Right hindlimb (tissue), 1 donor: ENCODE measurements around the gene CFAP77.

Experiments
- DNase-seq: peaks from one replicate; pipeline ENCODE4 v3.0.0-alpha.2; 2018

Gene CFAP77

DNA sequence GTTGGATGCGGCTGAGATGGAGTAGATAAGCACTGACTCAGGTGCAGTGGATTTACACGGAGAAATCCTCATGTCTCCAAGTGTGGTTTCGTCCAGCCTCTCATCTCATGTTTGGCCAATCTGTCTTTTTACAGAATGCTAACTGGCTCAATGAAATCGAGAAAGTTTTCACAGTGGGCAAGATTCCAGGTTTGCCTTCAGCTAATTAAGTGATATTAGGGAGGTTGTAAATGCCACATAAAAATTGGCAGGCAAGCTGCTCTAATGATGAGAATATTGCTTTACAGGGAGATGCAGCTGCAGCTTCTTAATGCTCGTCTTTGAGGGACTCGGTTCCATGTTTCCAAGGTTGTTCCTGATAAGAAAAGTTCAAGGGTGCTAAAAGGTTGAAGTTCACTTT, 196.1 kb downstream of the CFAP77 start:
- no peak for DNase-seq

DNA sequence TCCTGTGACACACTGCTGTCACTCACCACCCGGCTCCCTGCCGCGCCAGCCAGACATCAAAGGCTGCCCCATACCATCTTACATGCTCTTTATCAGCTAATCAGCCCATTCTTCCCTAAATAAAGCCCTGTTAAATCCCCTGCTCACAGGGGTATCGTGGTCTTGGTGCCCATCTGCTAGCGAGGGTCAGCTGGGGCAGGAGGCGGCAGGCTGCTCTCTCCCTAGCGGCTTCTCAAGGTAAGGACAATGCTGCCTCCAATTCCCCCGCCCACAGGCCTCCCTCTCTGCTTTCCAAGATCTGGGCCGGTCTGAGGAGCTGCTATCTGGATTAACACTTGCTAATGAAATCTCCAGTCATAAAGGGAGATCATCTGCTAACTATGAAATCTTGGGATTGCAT, 199.2 kb downstream of the CFAP77 start:
- DNase-seq, result no peak

DNA sequence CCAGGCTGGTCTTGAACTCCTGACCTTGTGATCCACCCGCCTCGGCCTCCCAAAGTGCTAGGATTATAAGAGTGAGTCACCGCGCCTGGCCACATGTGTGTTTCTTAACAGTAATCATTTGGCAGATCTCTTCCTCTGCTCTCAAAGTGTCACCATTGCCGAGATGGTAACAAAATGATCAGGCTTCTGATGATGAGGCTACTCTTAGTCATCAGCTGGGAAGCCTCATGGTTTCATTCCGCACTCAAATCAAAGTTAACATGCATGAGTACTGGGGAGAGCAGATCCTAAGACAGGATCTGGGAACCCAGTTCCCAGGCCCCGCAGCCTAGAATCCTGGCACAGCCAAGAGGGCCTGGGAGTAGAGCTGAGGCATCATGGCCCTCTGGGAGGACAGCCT, 199.8 kb downstream of the CFAP77 start:
- no peak for DNase-seq

DNA sequence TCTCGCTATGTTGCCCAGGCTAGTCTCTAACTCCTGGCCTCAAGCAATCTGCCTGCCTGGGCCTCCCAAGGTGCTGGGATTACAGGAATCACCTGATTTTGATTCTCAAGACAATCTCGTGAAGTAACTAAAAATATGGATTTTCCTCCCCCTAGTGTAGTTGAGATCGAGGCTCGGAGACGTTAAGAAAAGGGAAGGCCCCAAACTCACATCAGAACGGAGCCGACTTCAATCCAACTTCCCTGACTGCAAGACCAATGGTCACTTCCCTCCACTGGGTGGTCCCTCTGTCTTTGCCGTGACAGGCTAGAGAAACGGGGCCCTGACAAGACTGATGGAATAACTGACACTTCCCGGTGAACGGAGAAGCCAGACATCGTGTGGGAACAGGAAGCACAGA, 200.7 kb downstream of the CFAP77 start:
- no peak for DNase-seq

DNA sequence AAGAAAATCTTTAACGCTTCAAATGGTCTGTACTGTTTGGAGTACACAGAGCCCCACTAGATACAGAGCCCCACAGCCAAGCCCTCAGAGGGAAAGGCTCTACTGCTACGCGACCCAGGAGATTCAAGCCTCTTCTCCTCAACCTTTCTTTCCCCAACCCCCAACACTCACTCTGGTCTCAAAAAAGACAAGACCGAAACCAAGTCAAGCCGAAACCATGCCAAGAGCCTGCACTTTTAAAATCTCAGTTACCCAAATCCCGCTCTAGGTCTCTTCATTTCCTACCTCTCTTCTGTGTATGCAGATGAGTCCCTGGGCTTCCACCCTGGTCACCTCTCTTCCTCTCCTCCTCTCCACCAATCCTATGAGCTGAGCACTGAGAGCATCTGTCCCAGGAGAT, 204.3 kb downstream of the CFAP77 start:
- no peak for DNase-seq

DNA sequence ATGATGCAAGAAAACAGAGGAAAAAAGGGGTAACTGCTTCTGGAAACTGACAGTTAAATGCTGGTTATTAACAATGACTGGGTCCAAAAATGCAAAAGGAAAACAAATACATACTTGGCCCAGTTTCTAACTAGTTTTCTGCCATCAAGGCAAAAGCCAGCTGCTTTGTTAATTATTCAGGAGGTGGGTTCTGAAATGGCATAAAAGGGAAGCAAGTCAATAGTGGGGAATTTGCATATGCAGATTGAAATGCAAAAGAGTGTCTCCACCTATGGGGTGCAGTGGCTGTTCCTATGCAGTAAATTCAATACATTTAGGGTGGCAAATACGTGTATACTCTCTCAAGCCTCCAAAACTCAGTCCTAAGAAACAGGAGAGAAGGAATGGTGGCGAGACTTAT, 205.8 kb downstream of the CFAP77 start:
- no peak for DNase-seq

DNA sequence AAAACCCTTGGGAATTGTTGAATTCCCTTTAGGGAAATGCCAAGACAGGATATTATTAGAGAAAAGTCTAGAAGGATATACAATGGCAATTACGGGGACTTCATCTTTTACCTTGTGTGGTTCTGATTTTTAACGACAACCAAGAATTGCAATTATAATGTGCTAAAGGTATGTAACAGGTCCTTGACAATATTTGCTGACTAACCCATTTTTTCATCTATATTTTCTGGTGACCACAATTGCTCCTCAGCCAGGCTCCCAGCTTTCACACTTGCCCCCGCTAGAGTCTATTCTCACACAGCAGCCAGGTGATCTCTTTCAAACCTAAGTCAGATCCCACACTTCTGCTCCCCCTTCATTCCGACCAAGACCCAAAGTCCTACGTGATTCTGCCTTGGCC, 206.7 kb downstream of the CFAP77 start:
- DNase-seq, result no peak

DNA sequence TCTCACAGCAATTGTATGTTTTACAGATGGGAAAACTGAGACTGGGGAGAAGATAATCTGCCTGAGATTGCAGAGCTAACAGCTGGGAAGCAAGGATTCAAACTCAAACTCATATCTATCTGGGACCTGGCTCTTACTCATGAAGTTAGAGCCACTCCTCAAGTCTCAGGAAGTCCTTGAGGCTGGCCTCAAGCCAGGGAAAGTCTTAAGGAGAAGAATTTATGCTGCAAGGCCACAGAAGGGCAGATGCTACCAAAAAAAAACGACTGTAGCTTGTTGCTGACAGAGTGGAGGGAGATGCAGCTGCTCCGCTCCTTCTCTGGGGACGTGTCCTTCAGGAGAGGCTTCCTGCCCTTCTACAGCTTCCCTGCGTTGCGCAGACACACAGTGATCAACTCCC, 212.1 kb downstream of the CFAP77 start:
- no peak for DNase-seq
